GM19035 (cell line): ENCODE data around the gene GRIP1.

Experiments
- ATAC-seq: cut with Tn5 transposase; IDR thresholded peaks from one replicate; pipeline ENCODE4 v1.9.1; 2021; ENCODE audit not compliant: unreplicated experiment

GRIP1 gene

GRCh38 chr12:66461331-66461730 lies 217.5 kb downstream of the GRIP1 start:
- ATAC-seq, result no peak

- ATAC-seq, result no peak
Measured at GRCh38 chr12:66459944-66460482, 218.9 kb downstream of the GRIP1 start.

GRCh38 chr12:66456612-66457011 lies 222.3 kb downstream of the GRIP1 start:
- ATAC-seq, result no peak

GRCh38 chr12:66453844-66454243 lies 225.0 kb downstream of the GRIP1 start:
- peak; percentile 64 for ATAC-seq

GRCh38 chr12:66453120-66453519 lies 225.8 kb downstream of the GRIP1 start:
- ATAC-seq, result no peak

- no peak for ATAC-seq
Measured at GRCh38 chr12:66449531-66449930, 229.3 kb downstream of the GRIP1 start.

- no peak for ATAC-seq
Measured at GRCh38 chr12:66447643-66448042, 231.2 kb downstream of the GRIP1 start.

GRCh38 chr12:66446276-66446675 lies 232.6 kb downstream of the GRIP1 start:
- no peak for ATAC-seq

- no peak for ATAC-seq
Measured at GRCh38 chr12:66441905-66442559, 236.8 kb downstream of the GRIP1 start.

- no peak for ATAC-seq
Measured at GRCh38 chr12:66438601-66439000, 240.3 kb downstream of the GRIP1 start.

- no peak for ATAC-seq
Measured at GRCh38 chr12:66430106-66430505, 248.8 kb downstream of the GRIP1 start.

- no peak for ATAC-seq
Measured at GRCh38 chr12:66428870-66429269, 250.0 kb downstream of the GRIP1 start.

GRCh38 chr12:66428261-66428660 lies 250.6 kb downstream of the GRIP1 start:
- no peak for ATAC-seq

- ATAC-seq, result no peak
Measured at GRCh38 chr12:66426696-66427095, 252.2 kb downstream of the GRIP1 start.

- no peak for ATAC-seq
Measured at GRCh38 chr12:66423266-66423665, 255.6 kb downstream of the GRIP1 start.

- ATAC-seq, result no peak
Measured at GRCh38 chr12:66418908-66419307, 260.0 kb downstream of the GRIP1 start.

- no peak for ATAC-seq
Measured at GRCh38 chr12:66417217-66417616, 261.7 kb downstream of the GRIP1 start.

- no peak for ATAC-seq
Measured at GRCh38 chr12:66409195-66409871, 269.5 kb downstream of the GRIP1 start.

GRCh38 chr12:66405395-66405794 lies 273.5 kb downstream of the GRIP1 start:
- ATAC-seq, result no peak

- peak; percentile 63 for ATAC-seq
Measured at GRCh38 chr12:66403746-66404145, 275.1 kb downstream of the GRIP1 start.

- no peak for ATAC-seq
Measured at GRCh38 chr12:66399911-66400306, 279.0 kb downstream of the GRIP1 start.
